ENCODE measurements around the gene GIGYF2. TPM values are rescaled to one million over a fixed set of nuclear protein-coding genes. Genes with fewer than 3 reads are reported as not detected.

GIGYF2 gene
- total RNA-seq, 4 donors from 2014 or later = 69.0 to 208 (median 80.4) TPM

DNA sequence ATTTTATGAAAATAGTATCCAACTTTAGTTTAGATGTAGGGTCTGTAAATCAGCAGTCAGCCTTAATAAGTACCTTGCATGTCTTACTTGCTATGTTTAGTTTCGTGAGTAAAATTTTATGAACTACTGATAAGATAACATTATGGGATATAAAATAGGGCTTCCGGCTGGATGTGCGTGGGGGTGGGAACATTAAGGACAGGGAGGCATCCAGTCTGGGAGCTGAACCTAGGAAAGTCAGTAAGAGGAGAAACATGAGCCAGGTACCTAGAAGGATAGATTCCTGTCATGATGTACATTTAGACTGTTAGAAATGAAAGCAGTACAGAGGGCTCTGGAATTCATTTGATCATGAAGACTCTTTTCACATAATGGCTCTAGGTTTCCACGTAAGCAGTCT lies 92.0 kb downstream of the GIGYF2 start:
- no peak overlapping the region for H3K4me3 ChIP-seq
- DNase-seq (ENCODE audit: low spot score in 2 of 2) = no peak
- WGBS = 79% methylated on average over 4 of the region's 4 CpGs
- no peak for TF ChIP-seq POLR2A (IDR thresholded peaks at IDR 0.05)
- no peak for TF ChIP-seq POLR2AphosphoS5 (IDR thresholded peaks at IDR 0.05)
- TF ChIP-seq, protein P1, sequence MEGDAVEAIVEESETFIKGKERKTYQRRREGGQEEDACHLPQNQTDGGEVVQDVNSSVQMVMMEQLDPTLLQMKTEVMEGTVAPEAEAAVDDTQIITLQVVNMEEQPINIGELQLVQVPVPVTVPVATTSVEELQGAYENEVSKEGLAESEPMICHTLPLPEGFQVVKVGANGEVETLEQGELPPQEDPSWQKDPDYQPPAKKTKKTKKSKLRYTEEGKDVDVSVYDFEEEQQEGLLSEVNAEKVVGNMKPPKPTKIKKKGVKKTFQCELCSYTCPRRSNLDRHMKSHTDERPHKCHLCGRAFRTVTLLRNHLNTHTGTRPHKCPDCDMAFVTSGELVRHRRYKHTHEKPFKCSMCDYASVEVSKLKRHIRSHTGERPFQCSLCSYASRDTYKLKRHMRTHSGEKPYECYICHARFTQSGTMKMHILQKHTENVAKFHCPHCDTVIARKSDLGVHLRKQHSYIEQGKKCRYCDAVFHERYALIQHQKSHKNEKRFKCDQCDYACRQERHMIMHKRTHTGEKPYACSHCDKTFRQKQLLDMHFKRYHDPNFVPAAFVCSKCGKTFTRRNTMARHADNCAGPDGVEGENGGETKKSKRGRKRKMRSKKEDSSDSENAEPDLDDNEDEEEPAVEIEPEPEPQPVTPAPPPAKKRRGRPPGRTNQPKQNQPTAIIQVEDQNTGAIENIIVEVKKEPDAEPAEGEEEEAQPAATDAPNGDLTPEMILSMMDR (IDR thresholded peaks at IDR 0.05) = no peak
- no peak for TF ChIP-seq EP300 (IDR thresholded peaks at IDR 0.05)
- H3K36me3 ChIP-seq = peaks cover 66% of the 10 kb centered on the region
- H3K4me1 ChIP-seq = no peaks in the 10 kb centered on the region
- H3K9me3 ChIP-seq = no peaks in the 10 kb centered on the region
- H3K27me3 ChIP-seq = no peaks in the 10 kb centered on the region
- H3K27ac ChIP-seq = no peak overlapping the region

DNA sequence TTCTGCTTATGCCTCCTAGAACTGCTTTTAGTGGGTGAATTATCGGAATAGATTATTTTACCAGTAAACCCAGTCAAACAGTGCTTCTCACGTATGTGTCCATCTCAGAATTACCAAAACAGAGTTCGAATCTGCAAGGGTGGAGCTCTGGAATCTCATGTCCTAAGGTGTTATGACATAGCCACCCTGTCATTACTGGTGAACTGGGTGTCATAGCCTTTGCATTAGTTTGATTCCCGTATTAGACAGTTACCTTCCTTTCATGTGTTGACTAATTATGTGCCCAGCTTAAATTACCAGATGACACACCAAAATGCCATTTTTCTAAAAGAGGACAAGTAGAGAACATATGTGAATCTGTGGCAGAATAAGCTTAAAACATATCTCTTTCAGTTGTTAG lies 94.4 kb downstream of the GIGYF2 start:
- H3K9me3 ChIP-seq = no peaks in the 10 kb centered on the region
- no peaks in the 10 kb centered on the region for H3K4me1 ChIP-seq
- H3K27me3 ChIP-seq = no peaks in the 10 kb centered on the region
- H3K36me3 ChIP-seq = peaks cover 83% of the 10 kb centered on the region
- no peak for DNase-seq (ENCODE audit: low spot score in 2 of 2)
- no peak for TF ChIP-seq POLR2A (IDR thresholded peaks at IDR 0.05)
- TF ChIP-seq POLR2AphosphoS5 (IDR thresholded peaks at IDR 0.05) = no peak
- TF ChIP-seq, protein P1 (IDR thresholded peaks at IDR 0.05) = no peak
- TF ChIP-seq EP300 (IDR thresholded peaks at IDR 0.05) = no peak
- H3K4me3 ChIP-seq = no peak overlapping the region
- no peak overlapping the region for H3K27ac ChIP-seq
- 92% methylated on average over 4 of the region's 4 CpGs for WGBS

DNA sequence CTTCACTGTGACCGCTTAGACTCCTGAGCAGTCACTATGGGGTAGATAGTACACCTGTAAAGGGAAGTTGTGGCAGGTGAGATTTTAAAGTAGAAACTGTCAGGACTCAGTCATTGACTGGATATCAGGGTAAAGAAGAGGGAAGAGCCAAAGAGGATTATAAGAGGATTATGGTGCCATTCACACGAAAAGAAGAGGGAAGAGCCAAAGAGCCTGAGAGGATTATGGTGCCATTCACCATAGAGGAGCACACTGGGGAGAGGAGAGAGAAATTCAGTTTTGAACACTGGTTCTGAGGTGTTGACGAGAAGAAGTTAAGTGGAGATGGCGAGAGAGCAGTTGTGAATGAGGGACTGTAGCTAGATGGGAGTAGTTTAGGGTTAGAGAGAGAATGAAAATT lies 96.1 kb downstream of the GIGYF2 start:
- Histone ChIP-seq H3K4me1 (no peaks in the 10 kb centered on the region), H3K4me3 (no peak overlapping the region), H3K36me3 (peaks cover 75% of the 10 kb centered on the region), H3K9me3 (no peaks in the 10 kb centered on the region), H3K27me3 (no peaks in the 10 kb centered on the region), H3K27ac (no peak overlapping the region)
- DNase-seq (ENCODE audit: low spot score in 2 of 2) = no peak
- 83% methylated on average over 4 of the region's 4 CpGs for WGBS
- TF ChIP-seq POLR2AphosphoS5 (IDR thresholded peaks at IDR 0.05) = no peak
- TF ChIP-seq POLR2A (IDR thresholded peaks at IDR 0.05) = no peak
- no peak for TF ChIP-seq EP300 (IDR thresholded peaks at IDR 0.05)
- TF ChIP-seq, protein P1 (IDR thresholded peaks at IDR 0.05) = no peak

DNA sequence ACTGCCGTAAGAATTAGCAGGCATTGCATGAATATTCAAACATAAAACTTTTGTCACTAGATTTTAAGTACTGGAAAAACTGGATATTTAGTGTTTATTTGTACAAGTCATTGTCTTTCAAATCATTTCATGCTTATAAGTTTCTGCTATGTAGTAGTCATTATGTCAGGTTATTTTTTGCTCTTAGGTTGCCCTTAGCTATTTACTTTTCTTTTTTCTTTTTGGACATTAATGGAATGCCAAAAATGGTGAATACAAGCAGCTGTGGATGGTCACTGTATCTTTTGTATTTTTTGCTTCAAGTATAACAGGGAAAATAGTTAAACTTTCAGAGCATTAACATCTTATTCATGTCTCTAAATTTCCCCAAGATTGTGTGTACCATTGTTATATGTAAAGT lies 97.8 kb downstream of the GIGYF2 start:
- DNase-seq (ENCODE audit: low spot score in 2 of 2) = no peak
- Histone ChIP-seq H3K4me3 (no peak overlapping the region), H3K4me1 (no peaks in the 10 kb centered on the region), H3K36me3 (peaks cover 70% of the 10 kb centered on the region), H3K9me3 (no peaks in the 10 kb centered on the region), H3K27me3 (no peaks in the 10 kb centered on the region), H3K27ac (no peak overlapping the region)
- WGBS = 78% methylated on average over 1 of the region's 1 CpG
- TF ChIP-seq POLR2A (IDR thresholded peaks at IDR 0.05) (no peak), POLR2AphosphoS5 (IDR thresholded peaks at IDR 0.05) (no peak), EP300 (IDR thresholded peaks at IDR 0.05) (no peak)
- TF ChIP-seq, protein P1 (IDR thresholded peaks at IDR 0.05) = no peak

DNA sequence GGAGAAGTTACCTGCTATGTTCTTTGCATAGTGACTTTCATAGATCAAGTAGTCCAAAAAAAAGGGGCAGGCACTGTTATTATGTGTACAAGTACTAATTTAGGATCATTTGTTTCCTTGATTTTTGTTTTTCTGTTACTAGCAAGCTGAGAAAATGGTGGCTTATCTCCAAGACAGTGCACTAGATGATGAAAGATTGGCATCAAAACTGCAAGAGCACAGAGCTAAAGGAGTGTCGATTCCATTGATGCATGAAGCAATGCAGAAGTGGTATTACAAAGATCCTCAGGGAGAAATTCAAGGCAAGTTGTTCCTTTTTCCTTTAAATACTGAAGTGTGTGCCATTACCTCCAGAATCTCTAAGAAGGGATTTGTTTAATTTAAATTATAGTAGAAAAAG lies 98.8 kb downstream of the GIGYF2 start:
- Histone ChIP-seq H3K27me3 (no peaks in the 10 kb centered on the region), H3K27ac (no peak overlapping the region), H3K9me3 (no peaks in the 10 kb centered on the region), H3K36me3 (peaks cover 71% of the 10 kb centered on the region), H3K4me3 (no peak overlapping the region), H3K4me1 (no peaks in the 10 kb centered on the region)
- DNase-seq (ENCODE audit: low spot score in 2 of 2) = no peak
- 75% methylated on average over 1 of the region's 1 CpG for WGBS
- TF ChIP-seq, protein P1 (IDR thresholded peaks at IDR 0.05) = no peak
- TF ChIP-seq POLR2A (IDR thresholded peaks at IDR 0.05) (no peak), EP300 (IDR thresholded peaks at IDR 0.05) (no peak), POLR2AphosphoS5 (IDR thresholded peaks at IDR 0.05) (no peak)
